ENCODE results near the gene INTS7.

Gene INTS7

DNA sequence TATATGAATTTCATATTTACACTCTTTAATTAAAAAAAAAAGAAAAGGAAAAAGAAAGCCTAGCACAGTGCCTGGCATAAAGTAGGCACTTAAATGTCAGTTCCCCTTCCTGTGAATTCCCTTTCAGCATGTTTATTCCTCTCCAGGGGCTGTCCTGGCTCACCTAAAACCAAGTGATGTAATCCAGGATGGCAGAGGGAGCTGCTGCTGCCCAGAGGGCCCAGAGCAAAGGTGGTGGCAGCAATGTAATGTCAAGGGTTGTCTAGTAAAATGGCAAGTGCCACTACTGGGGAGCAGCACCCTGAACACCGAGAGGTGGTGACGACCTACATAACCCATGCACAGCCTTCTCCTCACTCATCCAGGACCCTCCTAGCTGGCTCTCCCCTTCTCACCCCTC lies 126.4 kb downstream of the INTS7 start:
- no peak overlapping the region for H3K4me3 ChIP-seq (replicated peaks in 1 of 2; ENCODE audit: low read depth in 2 of 2, low read length in 2 of 2)
- TF ChIP-seq, protein P1, sequence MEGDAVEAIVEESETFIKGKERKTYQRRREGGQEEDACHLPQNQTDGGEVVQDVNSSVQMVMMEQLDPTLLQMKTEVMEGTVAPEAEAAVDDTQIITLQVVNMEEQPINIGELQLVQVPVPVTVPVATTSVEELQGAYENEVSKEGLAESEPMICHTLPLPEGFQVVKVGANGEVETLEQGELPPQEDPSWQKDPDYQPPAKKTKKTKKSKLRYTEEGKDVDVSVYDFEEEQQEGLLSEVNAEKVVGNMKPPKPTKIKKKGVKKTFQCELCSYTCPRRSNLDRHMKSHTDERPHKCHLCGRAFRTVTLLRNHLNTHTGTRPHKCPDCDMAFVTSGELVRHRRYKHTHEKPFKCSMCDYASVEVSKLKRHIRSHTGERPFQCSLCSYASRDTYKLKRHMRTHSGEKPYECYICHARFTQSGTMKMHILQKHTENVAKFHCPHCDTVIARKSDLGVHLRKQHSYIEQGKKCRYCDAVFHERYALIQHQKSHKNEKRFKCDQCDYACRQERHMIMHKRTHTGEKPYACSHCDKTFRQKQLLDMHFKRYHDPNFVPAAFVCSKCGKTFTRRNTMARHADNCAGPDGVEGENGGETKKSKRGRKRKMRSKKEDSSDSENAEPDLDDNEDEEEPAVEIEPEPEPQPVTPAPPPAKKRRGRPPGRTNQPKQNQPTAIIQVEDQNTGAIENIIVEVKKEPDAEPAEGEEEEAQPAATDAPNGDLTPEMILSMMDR (IDR thresholded peaks at IDR 0.05; ENCODE audit: low read depth, low read length), result no peak
- DNase-seq (ENCODE audit: low read depth in 2 of 2), result no peak

DNA sequence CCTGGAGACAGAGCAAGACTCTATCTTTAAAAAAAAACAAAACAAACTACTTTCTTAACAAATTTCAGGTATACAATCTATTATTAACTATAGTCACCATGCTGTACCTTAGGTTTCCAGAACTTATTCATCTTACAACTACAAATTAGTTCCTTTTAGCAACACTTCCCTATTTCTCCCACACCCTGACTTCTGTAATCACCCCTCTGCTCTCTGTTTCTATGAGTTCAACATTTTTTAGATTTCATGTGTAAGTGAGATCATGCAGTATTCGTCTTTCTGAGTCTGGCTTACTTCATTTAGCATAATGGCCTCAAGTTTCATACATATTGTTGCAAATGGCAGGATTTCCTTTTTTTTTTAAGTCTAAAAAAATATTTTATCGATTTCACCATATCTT lies 126.9 kb downstream of the INTS7 start:
- TF ChIP-seq, protein P1 (IDR thresholded peaks at IDR 0.05; ENCODE audit: low read depth, low read length), result no peak
- no peak for DNase-seq (ENCODE audit: low read depth in 2 of 2)
- H3K4me3 ChIP-seq (replicated peaks in 1 of 2; ENCODE audit: low read depth in 2 of 2, low read length in 2 of 2), result no peak overlapping the region

DNA sequence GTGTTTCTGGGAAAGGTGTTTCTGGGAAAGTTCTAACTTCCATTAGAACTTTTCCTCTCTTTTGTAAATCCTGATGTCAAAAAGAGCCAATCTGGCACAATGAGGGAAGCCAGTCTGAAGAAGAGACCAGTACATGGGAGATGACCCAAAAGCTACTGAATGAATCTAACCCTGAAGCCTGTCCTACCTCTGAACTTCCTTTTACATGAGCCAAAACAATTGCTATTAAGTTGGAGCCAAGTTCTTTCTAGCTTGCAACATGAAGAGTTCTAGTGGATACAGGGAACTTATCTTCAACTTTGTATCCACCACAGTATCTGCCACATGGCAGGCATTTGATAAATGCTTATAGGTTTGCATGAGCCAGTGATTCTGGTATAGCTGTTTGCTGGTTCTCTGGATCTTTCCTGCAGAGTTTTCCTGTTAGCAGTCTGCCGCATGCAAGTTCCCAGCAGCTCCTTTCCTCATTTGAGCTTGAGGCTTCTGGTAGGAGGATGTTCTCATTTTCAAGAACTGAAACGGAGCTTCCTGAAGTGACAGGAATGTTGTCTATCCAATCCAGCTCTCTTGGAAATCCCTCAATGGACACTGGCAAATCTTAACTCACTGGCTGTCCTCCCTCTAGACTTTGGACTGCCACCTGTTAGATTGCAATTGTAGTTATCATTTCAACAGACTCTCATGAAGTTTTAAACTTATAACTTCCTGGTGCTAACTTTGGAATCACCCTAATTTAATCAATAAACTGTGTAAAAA lies 131.7 kb downstream of the INTS7 start:
- TF ChIP-seq, protein P1 (IDR thresholded peaks at IDR 0.05; ENCODE audit: low read depth, low read length), result no peak
- DNase-seq (ENCODE audit: low read depth in 2 of 2), result no peak
- H3K4me3 ChIP-seq (replicated peaks in 1 of 2; ENCODE audit: low read depth in 2 of 2, low read length in 2 of 2), result no peak overlapping the region

DNA sequence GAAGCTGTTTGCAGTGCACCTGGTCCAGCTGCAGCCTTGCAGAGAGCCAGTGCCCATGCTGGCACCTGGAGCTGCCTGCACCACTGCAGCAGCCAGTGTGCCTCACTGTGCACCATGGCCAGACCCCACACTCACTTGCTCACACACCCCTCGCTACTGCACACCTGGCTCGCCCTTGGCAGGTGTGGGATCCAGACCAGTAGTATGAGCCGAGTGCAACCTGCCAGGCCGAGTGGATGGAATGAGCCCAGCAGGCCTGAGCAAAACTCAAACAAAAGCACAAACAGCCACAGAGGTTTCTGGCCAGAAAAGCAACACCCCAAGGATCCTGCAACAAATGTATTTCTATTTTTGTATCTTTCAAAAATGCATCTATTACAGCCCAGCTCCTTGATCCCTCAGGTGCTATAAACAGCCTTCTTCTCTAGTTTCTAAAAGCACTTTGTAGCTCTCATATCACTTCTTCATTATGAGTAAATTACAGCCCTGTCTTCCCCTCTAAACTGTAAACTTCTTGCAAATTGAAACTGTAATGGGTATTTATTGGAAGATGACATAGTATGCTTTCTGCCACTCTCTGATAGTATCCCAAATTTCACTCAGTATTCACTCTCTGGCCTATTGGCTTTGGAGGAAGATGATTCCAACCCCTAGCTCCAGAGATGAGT lies 132.6 kb downstream of the INTS7 start:
- TF ChIP-seq, protein P1 (IDR thresholded peaks at IDR 0.05; ENCODE audit: low read depth, low read length), result no peak
- DNase-seq (ENCODE audit: low read depth in 2 of 2), result no peak
- H3K4me3 ChIP-seq (replicated peaks in 1 of 2; ENCODE audit: low read depth in 2 of 2, low read length in 2 of 2), result no peak overlapping the region

DNA sequence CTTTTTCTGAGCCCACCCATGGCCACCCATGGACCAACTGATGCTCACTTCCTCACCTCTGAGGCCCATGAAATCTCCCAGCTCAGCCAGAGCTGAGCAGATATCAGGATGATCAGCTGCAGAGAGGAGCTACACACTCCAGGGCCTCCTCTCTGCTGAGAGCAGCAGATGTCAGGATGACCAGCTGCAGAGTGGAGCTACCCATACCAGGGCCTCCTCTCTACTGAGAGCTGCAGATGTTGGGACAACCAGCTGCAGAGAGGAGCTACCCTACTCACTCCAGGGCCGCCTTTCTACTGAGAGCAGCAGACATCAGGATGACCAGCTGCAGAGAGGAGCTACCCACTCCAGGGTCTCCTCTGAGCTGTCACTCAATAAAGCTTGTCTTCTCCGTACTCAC lies 133.4 kb downstream of the INTS7 start:
- DNase-seq (ENCODE audit: low read depth in 2 of 2), result no peak
- H3K4me3 ChIP-seq (replicated peaks in 1 of 2; ENCODE audit: low read depth in 2 of 2, low read length in 2 of 2), result no peak overlapping the region
- TF ChIP-seq, protein P1 (IDR thresholded peaks at IDR 0.05; ENCODE audit: low read depth, low read length), result no peak

DNA sequence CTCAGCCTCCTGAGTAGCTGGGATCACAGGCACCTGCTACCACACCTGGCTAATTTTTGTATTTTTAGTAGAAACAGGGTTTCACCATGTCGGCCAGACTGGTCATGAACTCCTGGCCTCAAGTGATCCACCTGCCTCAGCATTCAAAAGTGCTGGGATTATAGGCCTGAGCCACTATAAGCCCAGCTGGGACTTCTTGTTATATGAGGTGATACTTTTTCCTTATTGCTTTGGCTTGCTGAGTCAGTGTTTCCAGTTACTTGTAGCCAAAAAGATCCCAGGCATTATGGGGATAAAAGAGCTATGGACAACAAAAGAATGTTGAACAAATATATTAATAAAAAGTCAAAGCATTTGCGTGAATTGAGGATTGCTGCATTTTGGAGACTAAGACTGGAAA lies 134.9 kb downstream of the INTS7 start:
- no peak overlapping the region for H3K4me3 ChIP-seq (replicated peaks in 1 of 2; ENCODE audit: low read depth in 2 of 2, low read length in 2 of 2)
- no peak for DNase-seq (ENCODE audit: low read depth in 2 of 2)
- TF ChIP-seq, protein P1 (IDR thresholded peaks at IDR 0.05; ENCODE audit: low read depth, low read length), result no peak
